ENCODE results near the gene MYL7. TPM values are rescaled to one million over a fixed set of nuclear protein-coding genes. Genes with fewer than 3 reads are reported as not detected.
"Not testable (repeated sequence)": the region's sequence is repeated elsewhere in the genome, so short reads cannot be mapped to it uniquely, and the experiment has no call there.

Gene MYL7
- total RNA-seq, 1 donor from 2014 or later = 7.6 TPM

DNA sequence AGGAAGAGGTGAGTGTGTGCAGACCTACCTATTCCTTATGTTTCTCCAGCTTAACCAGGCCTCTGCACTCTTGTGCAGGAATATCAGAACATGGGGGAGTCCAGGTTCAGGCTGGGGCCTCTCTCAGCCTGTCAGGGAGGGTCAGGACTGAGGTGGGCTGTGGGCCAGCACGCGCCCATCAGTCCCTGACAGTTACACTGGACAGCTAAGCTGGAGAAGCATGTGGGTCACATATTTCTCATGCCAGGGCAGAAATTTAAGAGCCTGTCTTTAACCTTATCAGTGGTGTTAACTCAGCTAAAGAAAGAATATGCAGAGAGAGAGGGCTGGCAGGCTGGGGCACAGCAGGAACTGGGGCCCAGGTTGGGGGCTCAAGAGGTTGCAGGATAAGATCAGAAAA is 9.1 kb downstream of the MYL7 start:
- peaks cover 18% of the 10 kb centered on the region for H3K4me1 Mint-ChIP-seq (ENCODE audit: low read depth, unreplicated experiment)
- peaks cover 12% of the 10 kb centered on the region for H3K9me3 Mint-ChIP-seq (ENCODE audit: unreplicated experiment)
- no peak for DNase-seq
- TF ChIP-seq, protein P1, sequence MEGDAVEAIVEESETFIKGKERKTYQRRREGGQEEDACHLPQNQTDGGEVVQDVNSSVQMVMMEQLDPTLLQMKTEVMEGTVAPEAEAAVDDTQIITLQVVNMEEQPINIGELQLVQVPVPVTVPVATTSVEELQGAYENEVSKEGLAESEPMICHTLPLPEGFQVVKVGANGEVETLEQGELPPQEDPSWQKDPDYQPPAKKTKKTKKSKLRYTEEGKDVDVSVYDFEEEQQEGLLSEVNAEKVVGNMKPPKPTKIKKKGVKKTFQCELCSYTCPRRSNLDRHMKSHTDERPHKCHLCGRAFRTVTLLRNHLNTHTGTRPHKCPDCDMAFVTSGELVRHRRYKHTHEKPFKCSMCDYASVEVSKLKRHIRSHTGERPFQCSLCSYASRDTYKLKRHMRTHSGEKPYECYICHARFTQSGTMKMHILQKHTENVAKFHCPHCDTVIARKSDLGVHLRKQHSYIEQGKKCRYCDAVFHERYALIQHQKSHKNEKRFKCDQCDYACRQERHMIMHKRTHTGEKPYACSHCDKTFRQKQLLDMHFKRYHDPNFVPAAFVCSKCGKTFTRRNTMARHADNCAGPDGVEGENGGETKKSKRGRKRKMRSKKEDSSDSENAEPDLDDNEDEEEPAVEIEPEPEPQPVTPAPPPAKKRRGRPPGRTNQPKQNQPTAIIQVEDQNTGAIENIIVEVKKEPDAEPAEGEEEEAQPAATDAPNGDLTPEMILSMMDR (IDR thresholded peaks at IDR 0.05; ENCODE audit: partially characterized antibody, unreplicated experiment) = no peak
- peaks cover 8% of the 10 kb centered on the region for H3K27me3 Mint-ChIP-seq (ENCODE audit: unreplicated experiment)
- H3K4me3 Mint-ChIP-seq (ENCODE audit: unreplicated experiment) = peak overlapping the region; percentile 20
- H3K36me3 Mint-ChIP-seq (ENCODE audit: unreplicated experiment) = peaks cover 15% of the 10 kb centered on the region
- no peak overlapping the region for H3K27ac Mint-ChIP-seq (ENCODE audit: unreplicated experiment)

DNA sequence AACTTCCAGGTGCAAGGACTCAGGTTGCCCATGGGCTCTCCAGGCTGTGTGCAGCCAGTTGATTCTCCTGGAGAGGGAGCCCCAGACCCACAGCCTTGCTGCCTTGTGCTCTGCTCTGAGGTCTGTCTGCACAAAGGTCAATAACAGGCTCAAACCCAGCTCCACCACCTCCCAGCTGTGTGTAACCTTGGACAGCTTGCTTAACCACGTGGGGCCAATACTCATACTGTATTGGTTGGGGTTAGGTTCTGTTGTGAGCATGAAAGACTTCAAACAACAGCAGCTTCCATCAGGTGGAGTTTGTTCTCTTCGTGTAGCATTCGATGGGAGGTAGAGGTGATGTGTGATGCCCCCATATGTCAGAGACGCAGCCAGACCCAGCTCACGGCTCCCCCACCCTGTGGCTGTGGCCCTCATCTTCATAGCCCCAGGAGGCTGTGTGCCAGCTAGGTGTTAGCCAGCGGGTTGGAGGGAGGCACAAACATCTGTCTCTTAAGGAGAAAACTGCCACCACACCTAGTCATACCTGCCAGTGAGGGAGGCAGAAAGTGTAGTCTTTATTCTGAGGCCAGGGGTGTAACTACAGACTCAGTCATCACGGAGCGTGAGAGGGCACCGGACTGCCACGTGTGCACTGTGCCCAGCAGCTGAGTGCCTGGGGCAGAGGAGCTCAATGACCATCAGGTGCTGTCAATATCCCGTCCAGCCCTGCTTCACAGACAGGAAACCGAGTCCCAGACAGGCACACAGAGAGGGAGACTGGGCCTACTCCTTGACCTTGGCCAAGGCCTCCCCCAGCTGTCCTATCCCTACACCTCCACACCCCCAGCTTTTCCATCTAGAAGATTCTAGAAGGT is 9.7 kb downstream of the MYL7 start:
- Mint-ChIP-seq H3K36me3 (ENCODE audit: unreplicated experiment) (peaks cover 19% of the 10 kb centered on the region), H3K4me3 (ENCODE audit: unreplicated experiment) (peak overlapping the region; percentile 20), H3K9me3 (ENCODE audit: unreplicated experiment) (peaks cover 13% of the 10 kb centered on the region), H3K27ac (ENCODE audit: unreplicated experiment) (peak overlapping the region; percentile 55), H3K4me1 (ENCODE audit: low read depth, unreplicated experiment) (peaks cover 12% of the 10 kb centered on the region), H3K27me3 (ENCODE audit: unreplicated experiment) (peaks cover 6% of the 10 kb centered on the region)
- peak; percentile 63 for DNase-seq
- TF ChIP-seq, protein P1 (IDR thresholded peaks at IDR 0.05; ENCODE audit: partially characterized antibody, unreplicated experiment) = peak; percentile 19

DNA sequence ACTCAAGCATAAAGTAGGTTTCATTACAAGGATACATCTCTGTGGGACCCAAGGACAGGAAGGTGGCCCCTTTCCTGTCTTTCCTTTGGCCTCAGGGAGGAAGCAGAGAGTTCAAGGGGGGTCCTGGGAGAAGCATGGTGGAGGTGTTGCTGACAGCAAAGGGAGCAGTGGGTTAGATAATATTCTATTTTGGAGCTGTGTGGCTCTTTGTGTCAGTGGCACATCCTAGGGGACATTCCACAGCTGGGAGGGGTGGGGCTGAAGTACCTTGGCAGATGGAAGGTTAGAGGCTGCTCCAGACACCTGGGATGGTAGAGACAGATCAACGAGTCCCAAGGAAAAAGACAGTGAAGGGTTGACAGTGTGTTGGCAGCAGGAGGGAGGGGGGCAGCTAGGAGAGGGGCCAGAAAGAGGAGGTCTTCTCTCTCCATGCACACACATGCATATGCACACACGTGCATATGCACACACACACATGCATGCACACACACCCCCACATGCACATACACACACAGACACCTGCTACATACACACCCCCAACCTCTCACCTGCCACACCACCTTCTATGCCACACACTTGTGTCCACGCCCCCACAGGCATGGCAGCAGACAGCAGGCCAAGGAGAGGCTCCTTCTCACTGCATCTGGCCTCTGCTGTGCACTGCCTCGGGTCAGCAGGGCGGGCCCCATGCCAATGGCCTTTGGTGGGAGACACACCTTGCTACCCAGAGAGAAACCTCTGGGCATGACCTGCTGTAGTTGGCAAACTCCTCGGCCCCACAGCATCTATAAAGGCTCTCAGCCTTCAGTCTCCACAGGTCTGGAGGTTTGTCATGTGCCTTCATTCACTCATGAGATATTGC is 12.2 kb downstream of the MYL7 start:
- TF ChIP-seq, protein P1 (IDR thresholded peaks at IDR 0.05; ENCODE audit: partially characterized antibody, unreplicated experiment) = no peak
- peaks cover 16% of the 10 kb centered on the region for H3K9me3 Mint-ChIP-seq (ENCODE audit: unreplicated experiment)
- H3K4me1 Mint-ChIP-seq (ENCODE audit: low read depth, unreplicated experiment) = peaks cover 9% of the 10 kb centered on the region
- DNase-seq = no peak
- H3K27me3 Mint-ChIP-seq (ENCODE audit: unreplicated experiment) = peaks cover 5% of the 10 kb centered on the region
- H3K27ac Mint-ChIP-seq (ENCODE audit: unreplicated experiment) = no peak overlapping the region
- H3K36me3 Mint-ChIP-seq (ENCODE audit: unreplicated experiment) = peaks cover 16% of the 10 kb centered on the region
- no peak overlapping the region for H3K4me3 Mint-ChIP-seq (ENCODE audit: unreplicated experiment)

DNA sequence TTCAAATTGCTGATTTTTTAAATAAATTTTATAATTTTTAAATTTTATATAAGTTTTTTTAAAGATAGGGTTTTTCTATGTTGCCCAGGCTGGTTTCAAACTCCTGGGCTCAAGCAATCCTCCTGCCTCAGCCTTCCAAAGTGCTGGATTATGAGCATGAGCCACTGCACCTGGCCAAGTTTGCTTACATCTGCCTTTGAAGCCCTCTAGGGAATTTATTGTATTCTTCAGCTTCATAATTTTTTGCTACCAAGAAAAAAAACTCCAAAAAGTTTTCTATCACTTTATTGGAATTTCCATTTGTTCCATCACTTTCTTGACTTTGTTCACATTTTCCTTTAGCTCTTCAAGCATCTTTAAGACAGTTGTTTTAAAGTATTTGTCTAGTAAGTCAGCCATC is 14.0 kb downstream of the MYL7 start:
- Mint-ChIP-seq H3K27me3 (ENCODE audit: unreplicated experiment) (peaks cover 5% of the 10 kb centered on the region), H3K4me3 (ENCODE audit: unreplicated experiment) (no peak overlapping the region), H3K36me3 (ENCODE audit: unreplicated experiment) (peaks cover 16% of the 10 kb centered on the region)

DNA sequence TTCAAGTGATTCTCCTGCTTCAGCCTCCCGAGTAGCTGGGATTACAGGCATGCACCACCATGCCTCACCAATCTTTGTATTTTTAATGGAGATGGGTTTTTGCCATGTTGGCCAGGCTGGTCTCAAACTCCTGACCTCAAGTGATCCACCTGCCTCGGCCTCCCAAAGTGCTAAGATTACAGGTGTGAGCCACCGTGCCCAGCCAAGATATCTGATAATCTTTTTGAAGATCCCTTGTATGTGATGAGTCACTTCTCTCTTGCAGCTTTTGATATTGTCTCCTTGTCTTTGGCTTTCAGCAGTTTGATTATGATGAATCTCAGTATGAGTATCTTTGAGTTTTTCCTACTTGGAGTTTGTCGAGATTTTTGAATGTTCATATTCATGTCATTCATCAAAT is 14.6 kb downstream of the MYL7 start:
- H3K36me3 Mint-ChIP-seq (ENCODE audit: unreplicated experiment) = peaks cover 16% of the 10 kb centered on the region
- not testable (repeated sequence) for DNase-seq; H3K4me3 Mint-ChIP-seq (ENCODE audit: unreplicated experiment); H3K4me1 Mint-ChIP-seq (ENCODE audit: low read depth, unreplicated experiment); H3K27me3 Mint-ChIP-seq (ENCODE audit: unreplicated experiment); H3K27ac Mint-ChIP-seq (ENCODE audit: unreplicated experiment)
- peaks cover 18% of the 10 kb centered on the region for H3K9me3 Mint-ChIP-seq (ENCODE audit: unreplicated experiment)

More for the DNA sequence above, 14.0 kb downstream of the MYL7 start:
- TF ChIP-seq, protein P1 (IDR thresholded peaks at IDR 0.05; ENCODE audit: partially characterized antibody, unreplicated experiment) = no peak
- Mint-ChIP-seq H3K27ac (ENCODE audit: unreplicated experiment) (no peak overlapping the region), H3K9me3 (ENCODE audit: unreplicated experiment) (peaks cover 18% of the 10 kb centered on the region), H3K4me1 (ENCODE audit: low read depth, unreplicated experiment) (peaks cover 14% of the 10 kb centered on the region)
- DNase-seq = no peak

Data from glutamatergic neuron (in vitro differentiated cells).